Heart right ventricle (tissue), 16 donors: ENCODE measurements around the gene ZNF503. TPM values are rescaled to one million over a fixed set of nuclear protein-coding genes. Genes with fewer than 3 reads are reported as not detected.

ENCODE experiments used
- ATAC-seq, 8 donors: fragments of 200-7000 bp; cut with Tn5 transposase; one replicate each; pipeline ENCODE4 v1.9.1; 2020; ENCODE audit warnings: mild to moderate bottlenecking in 8 of 8, moderate library complexity in 8 of 8, moderate number of reproducible peaks in 1 of 8
- DNase-seq, 2 donors: peaks; one replicate each; pipeline ENCODE4 v3.0.0-alpha.2; 2020
- H3K27ac ChIP-seq, 10 donors: fragments of 200-600 bp; sonication (generic) in 2 of 10; one replicate each; pipeline versions ENCODE4 v1.5.0 to v1.8.0; 2020 to 2022; ENCODE audit warnings: mild to moderate bottlenecking in 3 of 10
- H3K27me3 ChIP-seq, 7 donors: fragments of 200-600 bp; one replicate each; pipeline ENCODE4 v1.8.0; 2021 to 2022; ENCODE audit warnings: mild to moderate bottlenecking in 2 of 7
- H3K36me3 ChIP-seq, 9 donors: fragments of 200-600 bp; sonication (generic) in 1 of 9; one replicate each; pipeline versions ENCODE4 v1.5.0 to v1.8.0; 2020 to 2022; ENCODE audit warnings: mild to moderate bottlenecking in 2 of 9
- H3K4me1 ChIP-seq, 9 donors: fragments of 200-600 bp; sonication (generic) in 1 of 9; one replicate each; pipeline versions ENCODE4 v1.5.0 to v1.8.0; 2020 to 2022; ENCODE audit warnings: mild to moderate bottlenecking in 4 of 9
- H3K4me3 ChIP-seq, 10 donors: fragments of 200-600 bp; sonication (generic) in 2 of 10; one replicate each; pipeline versions ENCODE4 v1.5.0 to v1.8.0; 2020 to 2022; ENCODE audit warnings: mild to moderate bottlenecking in 7 of 10, moderate library complexity in 2 of 10
- H3K9me3 ChIP-seq, 11 donors: fragments of 200-600 bp in 10 of 11; sonication (generic) in 2 of 11; one replicate each; pipeline versions ENCODE4 v1.5.0 to v1.8.0; 2013 to 2022; ENCODE audit warnings: mild to moderate bottlenecking in 2 of 11, control low read depth in 1 of 11, moderate library complexity in 1 of 11
- WGBS, 2 donors: extraction: QIAGEN DNeasy Blood & Tissue Kit; methylation state at CpG; one replicate each; pipeline ENCODE4 v1.1.7; 2013; ENCODE audit warnings: inconsistent platforms in 1 of 2; 5-methylcytosine and 5-hydroxymethylcytosine counted together
- intact Hi-C, 10 donors: fragments of 100-400 bp; cut with DNase I; formaldehyde crosslinking; loops; one replicate each; pipeline versions ENCODE4 v1.11.1 to v1.14.2; 2022
- polyA plus RNA-seq, 2 donors: library from polyadenylated mRNA; stranded (reverse); fragments of 200-250 nt; gene quantifications; one replicate each; pipeline ENCODE4 v1.2.3, GENCODE V29; 2013
- total RNA-seq, 10 donors: library from RNA; stranded (reverse); fragmentation: NEBNext Ultra II Directional in 3 of 10; extraction: Animal tissue kit (Norgen Biotek cat#: 25700) in 3 of 10; gene quantifications; one replicate each; pipeline versions ENCODE4 v1.2.1 to v1.2.4, GENCODE V29; 2021 to 2023
- TF ChIP-seq, protein P1 (sequence below), 9 donors: fragments of 200-600 bp; sonication (generic) in 2 of 9; IDR thresholded peaks; one replicate each; pipeline versions ENCODE4 v1.5.0 to v1.8.0; 2021 to 2022; ENCODE audit warnings: antibody characterized with exemption in 9 of 9, mild to moderate bottlenecking in 5 of 9, moderate library complexity in 1 of 9
- donor health status: Arrhythmogenic right ventricular cardiomyopathy.
- donor health status: ischemic (EF 13 %, LVEDD 7.1; RV severe dilation, severe dysfunction).
- donor health status: healthy with polysubstance abuse.
- donor health status: DM: no; HTN: yes; CAD: no.
- donor health status: DM: no; HTN: no; CAD: no.
- donor health status: ischemic (EF 25% LVEDD 6.9; RV normal size, moderate dysfunction).
- donor health status: ischemic (EF 25% LVEDD 5.7; RV mildly dilated, moderate dysfunction).
- donor health status: healthy.
- donor health status: DM: yes; HTN: yes; CAD: no.
- donor health status: Ischemic cardiomyopathy.
- donor health status: ischemic (EF 35%, LVEDD 5.7; RV mildly dilated, moderate dysfunction).
- donor health status: nonischemic (EF 11% LVEDD 7.7; RV severe dilation, severe dysfunction).
- donor health status: DM: yes; HTN: yes; CAD: no.
- donor health status: PGD.
- donor health status: ischemic (EF 29% LVEDD 5.4; RV normal size, mild dysfunction).
- donor health status: nonischemic (EF 23%, LVEDD 6.1; RV moderate dilation, normal function).

ZNF503 gene
- total and polyA plus RNA-seq, 12 donors = 2.5 to 9.7 (median 4.5) TPM

DNA sequence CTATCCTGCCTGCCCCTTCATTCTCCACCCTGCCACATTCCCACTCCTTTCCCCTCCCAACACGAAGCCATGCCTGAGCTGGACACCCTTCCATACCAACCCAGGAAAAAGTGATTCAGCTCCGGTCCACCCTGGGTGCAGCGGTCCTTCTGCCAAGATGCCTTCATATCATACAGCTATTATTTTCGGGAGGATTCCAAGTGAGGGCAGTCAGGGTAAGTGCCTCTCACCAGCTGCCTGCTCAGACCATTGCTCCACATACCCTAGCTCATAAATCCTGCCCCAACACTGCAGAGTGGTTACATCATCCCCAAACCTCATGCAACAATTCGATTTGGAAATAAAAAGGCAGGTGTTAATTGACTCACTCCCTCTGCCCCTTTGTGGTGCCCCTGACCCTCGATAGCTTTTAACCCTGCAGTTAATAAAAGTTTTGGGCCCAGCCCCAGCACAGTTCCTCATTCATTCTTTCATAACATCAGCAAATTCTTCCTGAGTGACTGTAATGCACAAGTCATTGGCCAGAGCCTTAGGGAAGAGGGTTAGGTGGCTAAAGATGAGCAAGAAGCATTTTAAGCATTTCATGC lies 42.6 kb downstream of the ZNF503 start:
- H3K9me3 ChIP-seq = peaks cover 0 to 12% (median 0%) of the 10 kb centered on the region in 11 donors
- intact Hi-C loops = no loop called here
- peaks cover 0 to 11% (median 0%) of the 10 kb centered on the region in 9 donors for H3K4me1 ChIP-seq
- peaks cover 0 to 4% (median 0%) of the 10 kb centered on the region in 7 donors for H3K27me3 ChIP-seq
- TF ChIP-seq, protein P1, sequence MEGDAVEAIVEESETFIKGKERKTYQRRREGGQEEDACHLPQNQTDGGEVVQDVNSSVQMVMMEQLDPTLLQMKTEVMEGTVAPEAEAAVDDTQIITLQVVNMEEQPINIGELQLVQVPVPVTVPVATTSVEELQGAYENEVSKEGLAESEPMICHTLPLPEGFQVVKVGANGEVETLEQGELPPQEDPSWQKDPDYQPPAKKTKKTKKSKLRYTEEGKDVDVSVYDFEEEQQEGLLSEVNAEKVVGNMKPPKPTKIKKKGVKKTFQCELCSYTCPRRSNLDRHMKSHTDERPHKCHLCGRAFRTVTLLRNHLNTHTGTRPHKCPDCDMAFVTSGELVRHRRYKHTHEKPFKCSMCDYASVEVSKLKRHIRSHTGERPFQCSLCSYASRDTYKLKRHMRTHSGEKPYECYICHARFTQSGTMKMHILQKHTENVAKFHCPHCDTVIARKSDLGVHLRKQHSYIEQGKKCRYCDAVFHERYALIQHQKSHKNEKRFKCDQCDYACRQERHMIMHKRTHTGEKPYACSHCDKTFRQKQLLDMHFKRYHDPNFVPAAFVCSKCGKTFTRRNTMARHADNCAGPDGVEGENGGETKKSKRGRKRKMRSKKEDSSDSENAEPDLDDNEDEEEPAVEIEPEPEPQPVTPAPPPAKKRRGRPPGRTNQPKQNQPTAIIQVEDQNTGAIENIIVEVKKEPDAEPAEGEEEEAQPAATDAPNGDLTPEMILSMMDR (IDR thresholded peaks at IDR 0.05) = no peak
- no peaks in the 10 kb centered on the region for H3K36me3 ChIP-seq
- DNase-seq (no peak), ATAC-seq (peak in 1 of 8 donors; percentile 39)
- WGBS, 2 donors = 77 to 84% methylated on average over 6 of the region's 6 CpGs
- H3K27ac ChIP-seq = no peak overlapping the region
- H3K4me3 ChIP-seq = no peak overlapping the region

DNA sequence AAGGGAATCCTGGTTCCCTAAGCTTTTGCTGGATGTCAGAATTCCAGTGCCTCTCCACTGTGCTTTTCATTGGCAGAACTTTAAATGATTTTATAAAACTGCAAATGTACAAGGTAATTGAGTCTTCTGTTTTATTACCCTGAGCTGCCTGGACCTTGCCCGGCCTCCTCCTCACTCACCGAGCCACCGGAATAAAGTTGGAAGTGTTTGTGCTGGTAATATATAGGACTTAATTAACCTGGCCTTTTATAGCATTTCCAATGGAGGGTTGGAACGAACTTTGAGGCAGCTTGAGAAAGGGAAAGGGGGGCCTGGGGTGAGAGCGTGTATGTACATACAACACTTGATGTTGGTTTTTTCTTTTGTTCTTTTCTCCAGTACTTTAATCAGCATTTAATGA lies 43.4 kb downstream of the ZNF503 start:
- Histone ChIP-seq H3K36me3 (no peaks in the 10 kb centered on the region), H3K27ac (no peak overlapping the region), H3K9me3 (peaks cover 0 to 12% (median 0%) of the 10 kb centered on the region in 11 donors), H3K4me1 (peaks cover 0 to 11% (median 0%) of the 10 kb centered on the region in 9 donors), H3K27me3 (peaks cover 0 to 8% (median 0%) of the 10 kb centered on the region in 7 donors), H3K4me3 (no peak overlapping the region)
- ATAC-seq = no peak
- WGBS, 2 donors = 93 to 96% methylated on average over 5 of the region's 5 CpGs
- DNase-seq = no peak
- intact Hi-C loops = no loop called here
- TF ChIP-seq, protein P1 (IDR thresholded peaks at IDR 0.05) = no peak

DNA sequence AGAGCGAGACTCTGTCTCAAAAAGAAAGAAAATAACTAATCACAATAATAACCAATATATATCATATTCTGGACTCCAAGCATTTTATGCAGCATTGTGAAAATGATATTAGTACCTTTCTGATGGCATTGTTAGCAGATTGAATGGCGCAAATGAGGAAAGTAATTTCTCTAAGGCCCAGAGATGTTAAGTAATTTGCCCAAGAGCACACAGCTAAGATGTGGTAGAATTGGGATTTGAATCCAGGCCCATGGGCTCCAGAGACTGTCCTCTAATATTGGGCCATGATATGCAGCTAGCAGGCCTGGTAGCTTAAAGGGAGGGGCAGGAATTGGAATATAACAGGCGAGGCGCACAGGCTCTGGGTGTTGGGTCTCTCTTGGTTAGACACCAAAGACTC lies 44.1 kb downstream of the ZNF503 start:
- no peaks in the 10 kb centered on the region for H3K36me3 ChIP-seq
- H3K4me1 ChIP-seq = peaks cover 0 to 11% (median 0%) of the 10 kb centered on the region in 9 donors
- DNase-seq = no peak
- peaks cover 0 to 12% (median 0%) of the 10 kb centered on the region in 11 donors for H3K9me3 ChIP-seq
- ATAC-seq = no peak
- no peak overlapping the region for H3K27ac ChIP-seq
- H3K4me3 ChIP-seq = no peak overlapping the region
- peaks cover 0 to 8% (median 0%) of the 10 kb centered on the region in 7 donors for H3K27me3 ChIP-seq
- TF ChIP-seq, protein P1 (IDR thresholded peaks at IDR 0.05) = no peak
- intact Hi-C loops = no loop called here
- 96 to 98% methylated on average over 4 of the region's 4 CpGs for WGBS, 2 donors

DNA sequence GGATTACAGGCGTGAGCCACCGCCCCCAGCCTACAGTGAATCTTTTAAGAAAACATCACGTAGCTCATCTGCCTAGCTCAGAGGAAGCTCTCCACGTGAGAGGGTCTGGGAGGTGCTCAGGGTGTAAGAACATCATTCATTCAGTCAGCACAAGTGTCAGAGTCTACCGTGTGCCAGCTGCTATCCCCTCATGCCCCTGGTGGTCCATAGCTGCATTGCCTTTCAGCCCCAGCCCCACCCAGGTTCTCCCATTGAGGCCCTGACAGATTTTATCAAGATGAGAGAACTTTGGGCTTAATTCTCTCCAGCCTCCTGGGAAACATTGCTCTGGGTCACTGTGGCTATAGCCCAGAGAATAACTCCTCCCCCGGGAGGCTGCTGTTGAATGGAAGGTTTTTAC lies 45.1 kb downstream of the ZNF503 start:
- DNase-seq = no peak
- peaks cover 0 to 11% (median 0%) of the 10 kb centered on the region in 9 donors for H3K4me1 ChIP-seq
- 75 to 78% methylated on average over 6 of the region's 6 CpGs for WGBS, 2 donors
- ATAC-seq = no peak
- intact Hi-C loops = no loop called here
- no peak overlapping the region for H3K4me3 ChIP-seq
- H3K36me3 ChIP-seq = no peaks in the 10 kb centered on the region
- H3K27ac ChIP-seq = no peak overlapping the region
- TF ChIP-seq, protein P1 (IDR thresholded peaks at IDR 0.05) = no peak
- H3K27me3 ChIP-seq = peaks cover 0 to 8% (median 0%) of the 10 kb centered on the region in 7 donors
- peaks cover 0 to 12% (median 0%) of the 10 kb centered on the region in 11 donors for H3K9me3 ChIP-seq
